GM12878 (cell line): ENCODE data around the gene FBN2. TPM values are rescaled to one million over a fixed set of nuclear protein-coding genes. Genes with fewer than 3 reads are reported as not detected.

Experiments used
- ATAC-seq: fragments of 200-7000 bp; cut with Tn5 transposase; 3 replicates; pipeline ENCODE4 v1.9.1; 2020; ENCODE audit warnings: mild to moderate bottlenecking, moderate library complexity
- BruUV-seq: library from RNA; stranded (reverse); fragments of 400-500 nt; replicated peaks from 2 replicates; lab custom pipeline; 2021; lab: Mats Ljungman, UMichigan
- CTCF ChIA-PET: fragments of 300-600 bp; sonication (Branson Sonifier 250); formaldehyde crosslinking; extraction: SDS; loops from one replicate; lab custom pipeline; 2021; ENCODE audit warnings: inconsistent platforms; lab: Yijun Ruan, JAX
- POLR2A ChIA-PET: fragments of 350-600 bp; formaldehyde crosslinking; extraction: SDS; loops from one replicate; lab custom pipeline; 2021; ENCODE audit warnings: inconsistent platforms; lab: Charles Lee
- RAD21 ChIA-PET: fragments of 300-600 bp; sonication (Branson Sonifier 250); formaldehyde crosslinking; loops from one replicate; lab custom pipeline; 2023; ENCODE audit warnings: antibody characterized with exemption; ENCODE audit not compliant: unreplicated experiment; lab: Charles Lee
- SMC1A ChIA-PET: fragments of 300-600 bp; sonication (Branson Sonifier 250); formaldehyde crosslinking; loops from one replicate; lab custom pipeline; 2023; ENCODE audit not compliant: unreplicated experiment, uncharacterized antibody; lab: Charles Lee
- DNase-seq: peaks from one replicate; pipeline ENCODE4 v3.0.0-alpha.2; 2011; ENCODE audit warnings: low read depth, low spot score
- FAIRE-seq: peaks from 3 replicates; lab custom pipeline; 2011; peaks lifted over from hg19 to GRCh38; lab: Jason Lieb, UNC
- H2AFZ ChIP-seq: 2 replicates; pipeline ENCODE4 v1.6.0; 2011; ENCODE audit warnings: low read depth, low read length, control low read depth; ENCODE audit not compliant: control insufficient read depth
- H3K27ac ChIP-seq: 2 replicates; pipeline ENCODE4 v1.5.1; 2011; ENCODE audit warnings: control low read depth; ENCODE audit not compliant: control insufficient read depth, insufficient read depth
- H3K27me3 ChIP-seq, 2 experiments: replicated peaks in 1 of 2; 2 replicates each; pipeline versions ENCODE4 v1.6.0 to v1.6.1; 2011; ENCODE audit warnings: low read length in 1 of 2; ENCODE audit not compliant: control insufficient read depth in 2 of 2, insufficient read depth in 2 of 2
- H3K36me3 ChIP-seq, 2 experiments: 2 replicates each; pipeline ENCODE4 v1.5.1; 2011; ENCODE audit warnings: low read length in 1 of 2; ENCODE audit not compliant: control insufficient read depth in 2 of 2, insufficient read depth in 2 of 2
- H3K4me1 ChIP-seq: 2 replicates; pipeline ENCODE4 v1.6.1; 2011; ENCODE audit warnings: mild to moderate bottlenecking, low read length, moderate library complexity, mixed read lengths; ENCODE audit not compliant: control insufficient read depth, insufficient read depth
- H3K4me2 ChIP-seq: 2 replicates; pipeline ENCODE4 v1.6.0; 2011; ENCODE audit warnings: control low read depth; ENCODE audit not compliant: control insufficient read depth, insufficient read depth
- H3K4me3 ChIP-seq: fragments of 200-600 bp; sonication (generic); 2 replicates; pipeline ENCODE4 v1.5.1; 2016
- H3K79me2 ChIP-seq: 2 replicates; pipeline ENCODE4 v1.6.0; 2011; ENCODE audit warnings: low read length; ENCODE audit not compliant: control insufficient read depth, insufficient read depth
- H3K9ac ChIP-seq: 2 replicates; pipeline ENCODE4 v1.8.0; 2011; ENCODE audit warnings: low read length, control low read depth, mixed read lengths; ENCODE audit not compliant: control insufficient read depth, insufficient read depth
- H3K9me3 ChIP-seq: replicated peaks from 3 replicates; pipeline ENCODE4 v1.5.1; 2011; ENCODE audit warnings: mild to moderate bottlenecking, low read length; ENCODE audit not compliant: control insufficient read depth, insufficient read depth
- H4K20me1 ChIP-seq: 2 replicates; pipeline ENCODE4 v1.6.0; 2011; ENCODE audit not compliant: control insufficient read depth, insufficient read depth
- BRCA1 ChIP-seq: IDR thresholded peaks from 2 replicates; pipeline ENCODE4 v1.6.1; 2011; ENCODE audit warnings: low read depth, low read length, improper control_type of control experiment
- CREB1 ChIP-seq: IDR thresholded peaks from 2 replicates; pipeline ENCODE4 v1.6.1; 2012; ENCODE audit warnings: low read depth, mild to moderate bottlenecking, inconsistent platforms
- E4F1 ChIP-seq: fragments of 450-650 bp; IDR thresholded peaks from 2 replicates; pipeline ENCODE4 v1.6.1; 2018; ENCODE audit warnings: borderline replicate concordance, mild to moderate bottlenecking; ENCODE audit not compliant: partially characterized antibody
- LARP7 ChIP-seq: fragments of 450-650 bp; IDR thresholded peaks from 2 replicates; pipeline ENCODE4 v1.6.1; 2017; ENCODE audit warnings: mild to moderate bottlenecking
- NFYA ChIP-seq: IDR thresholded peaks from 2 replicates; pipeline ENCODE4 v1.6.1; 2011; ENCODE audit warnings: low read depth, mild to moderate bottlenecking, low read length, improper control_type of control experiment, borderline replicate concordance
- NKRF ChIP-seq: fragments of 450-650 bp; conservative IDR thresholded peaks from 2 replicates; pipeline ENCODE4 v1.6.1; 2017; ENCODE audit warnings: mild to moderate bottlenecking, moderate library complexity
- NR2C1 ChIP-seq: fragments of 450-650 bp; IDR thresholded peaks from 2 replicates; pipeline ENCODE4 v1.6.1; 2017; ENCODE audit warnings: antibody characterized with exemption, mild to moderate bottlenecking, moderate library complexity
- POLR2AphosphoS5 ChIP-seq: IDR thresholded peaks from 2 replicates; pipeline ENCODE4 v1.6.1; 2011; ENCODE audit warnings: mild to moderate bottlenecking, low read length, inconsistent platforms
- SPI1 ChIP-seq: IDR thresholded peaks from 2 replicates; pipeline ENCODE4 v1.6.1; 2011; ENCODE audit warnings: low read depth, mild to moderate bottlenecking, low read length, moderate library complexity, borderline replicate concordance; ENCODE audit not compliant: insufficient read depth
- ZNF384 ChIP-seq: IDR thresholded peaks from 2 replicates; pipeline ENCODE4 v1.6.1; 2012; ENCODE audit warnings: low read depth, mild to moderate bottlenecking, low read length, improper control_type of control experiment, borderline replicate concordance
- WGBS: methylation state at CpG from one replicate; pipeline ENCODE4 v1.1.6; 2016; ENCODE audit warnings: low lambda C conversion rate; ENCODE audit not compliant: insufficient replicate concordance, insufficient coverage; ENCODE audit errors: missing lambda C conversion rate; 5-methylcytosine and 5-hydroxymethylcytosine counted together
- in situ Hi-C: fragments of 300-500 bp; cut with MboI; formaldehyde crosslinking; loops from 9 replicates; pipeline ENCODE4 v1.14.3; 2018; ENCODE audit warnings: mixed read lengths
- intact Hi-C: fragments of 100-400 bp; cut with micrococcal nuclease; formaldehyde crosslinking; loops from one replicate; pipeline ENCODE4 v1.14.2; 2022; ENCODE audit not compliant: unreplicated experiment
- polyA plus RNA-seq, 11 experiments: library from polyadenylated mRNA; depleted of rRNA in 4 of 11; unstranded in 6 of 11; stranded (reverse) in 5 of 11; fragments of >200 nt; fragmentation: Nextera tagmentation in 4 of 11; fragmentation: Illumina TruSeq in 1 of 11; extraction: Ambion mirVana in 4 of 11; extraction: Trizol in 1 of 11; gene quantifications; 1 replicate in 1 of 11; 2 replicates in 10 of 11; pipeline versions ENCODE4 v1.2.1 to v1.2.3, GENCODE V29; 2011 to 2016; ENCODE audit warnings: inconsistent platforms in 2 of 11, missing spikeins in 2 of 11, low read depth in 1 of 11
- total RNA-seq, 4 experiments: library from RNA; depleted of rRNA in 3 of 4; stranded (reverse); fragments of >200 nt in 3 of 4; fragmentation: Illumina TruSeq in 1 of 4; extraction: Trizol in 1 of 4; gene quantifications; 2 replicates each; pipeline versions ENCODE4 v1.2.1 to v1.2.3, GENCODE V29; 2013 to 2021

FBN2 gene
- total and polyA plus RNA-seq, 10 of the 15 experiments (the other 5 are each of a cell fraction or from before 2014, with no cell fraction given), result 0.01 to 0.98 (median 0.10) TPM; not detected in 3

- ChIA-PET CTCF (interaction anchor here (0.7 to 1.3 kb wide), 2 partner anchors 21 to 202 kb away, joined by 3 to 6 read pairs; no protein-coding TSS in a partner anchor), SMC1A (no interaction called here), POLR2A (interaction anchor here (0.5 kb wide), 1 partner anchor 128 kb away, joined by 5 read pairs; no protein-coding TSS in a partner anchor), RAD21 (interaction anchor here (1.7 kb wide), 1 partner anchor 23 kb away, joined by 6 read pairs; no protein-coding TSS in a partner anchor)
- no peak for FAIRE-seq
- no peak overlapping the region for H3K4me2 ChIP-seq
- H3K9ac ChIP-seq, result no peak overlapping the region
- H3K4me1 ChIP-seq, result no peaks in the 10 kb centered on the region
- no TSS peak for BruUV-seq
- no peaks in the 10 kb centered on the region for H3K27me3 ChIP-seq
- no peak for TF ChIP-seq E4F1
- TF ChIP-seq NR2C1, result no peak
- TF ChIP-seq SPI1, result no peak
- TF ChIP-seq ZNF384, result no peak
- no peak for TF ChIP-seq CREB1
- no peak for TF ChIP-seq POLR2AphosphoS5
- TF ChIP-seq BRCA1, result no peak
- TF ChIP-seq NFYA, result no peak
- TF ChIP-seq LARP7, result no peak
- no peak for TF ChIP-seq NKRF
- H3K79me2 ChIP-seq, result no peaks in the 10 kb centered on the region
- 55% methylated on average over 4 of the region's 4 CpGs for WGBS
- no peaks in the 10 kb centered on the region for H4K20me1 ChIP-seq
- H2AFZ ChIP-seq, result no peak overlapping the region
- intact Hi-C loops, result no loop called here
- in situ Hi-C loops, result no loop called here
- H3K9me3 ChIP-seq, result no peaks in the 10 kb centered on the region
- DNase-seq, result no peak
- ATAC-seq, result no peak
- H3K36me3 ChIP-seq, result no peaks in the 10 kb centered on the region
- no peak overlapping the region for H3K4me3 ChIP-seq
- no peak overlapping the region for H3K27ac ChIP-seq
Observed at GRCh38 chr5:128403333-128403732, 134.7 kb downstream of the FBN2 start.
